Neural progenitor cell (in vitro differentiated cells): ENCODE measurements around the gene PRKCA. TPM values are rescaled to one million over a fixed set of nuclear protein-coding genes. Genes with fewer than 3 reads are reported as not detected.

Experiments
- DNase-seq: peaks from one replicate; pipeline ENCODE4 v3.0.0-alpha.2; 2016; ENCODE audit warnings: low spot score
- H2AFZ ChIP-seq: fragments of 200-600 bp; sonication (generic); replicated peaks from 2 replicates; pipeline ENCODE4 v1.6.1; 2016; ENCODE audit warnings: antibody characterized with exemption
- H3F3A ChIP-seq: fragments of 200-600 bp; sonication (generic); 2 replicates; pipeline ENCODE4 v1.6.1; 2016; ENCODE audit warnings: antibody characterized with exemption, low read depth
- H3K27ac ChIP-seq: fragments of 200-600 bp; sonication (generic); 2 replicates; pipeline ENCODE4 v1.5.1; 2016; ENCODE audit warnings: mild to moderate bottlenecking
- H3K27me3 ChIP-seq: fragments of 200-600 bp; sonication (generic); 2 replicates; pipeline ENCODE4 v1.6.1; 2016; ENCODE audit warnings: mild to moderate bottlenecking, moderate library complexity
- H3K36me3 ChIP-seq: fragments of 200-600 bp; sonication (generic); 2 replicates; pipeline ENCODE4 v1.5.1; 2016
- H3K4me1 ChIP-seq: fragments of 200-600 bp; sonication (generic); 2 replicates; pipeline ENCODE4 v1.6.1; 2016; ENCODE audit warnings: mixed run types
- H3K4me2 ChIP-seq: fragments of 200-600 bp; sonication (generic); 2 replicates; pipeline ENCODE4 v1.6.1; 2016
- H3K4me3 ChIP-seq: fragments of 200-600 bp; sonication (generic); 2 replicates; pipeline ENCODE4 v1.5.1; 2016
- H3K79me2 ChIP-seq: fragments of 200-600 bp; sonication (generic); 2 replicates; pipeline ENCODE4 v1.6.1; 2016; ENCODE audit warnings: low read depth
- H3K9ac ChIP-seq: fragments of 200-600 bp; sonication (generic); 2 replicates; pipeline ENCODE4 v1.6.1; 2016
- H3K9me3 ChIP-seq: fragments of 200-600 bp; sonication (generic); 2 replicates; pipeline ENCODE4 v1.5.1; 2016; ENCODE audit warnings: low read depth
- H4K20me1 ChIP-seq: fragments of 200-600 bp; sonication (generic); 2 replicates; pipeline ENCODE4 v1.6.1; 2016; ENCODE audit warnings: low read depth
- H3K27ac Mint-ChIP-seq: 3 replicates; pipeline ENCODE4 v1.8.0; 2021; ENCODE audit warnings: mixed read lengths
- H3K27me3 Mint-ChIP-seq: 2 replicates; pipeline ENCODE4 v1.8.0; 2022; ENCODE audit warnings: low read depth, mild to moderate bottlenecking, inconsistent platforms, moderate library complexity, mixed read lengths; ENCODE audit not compliant: insufficient read depth
- H3K36me3 Mint-ChIP-seq: 3 replicates; pipeline ENCODE4 v1.8.0; 2021; ENCODE audit warnings: mixed read lengths
- H3K4me1 Mint-ChIP-seq: 3 replicates; pipeline ENCODE4 v1.8.0; 2021; ENCODE audit warnings: mixed read lengths
- H3K4me3 Mint-ChIP-seq: 3 replicates; pipeline ENCODE4 v1.8.0; 2021; ENCODE audit warnings: mild to moderate bottlenecking, moderate library complexity, mixed read lengths
- H3K9me3 Mint-ChIP-seq: 3 replicates; pipeline ENCODE4 v1.8.0; 2020; ENCODE audit warnings: mixed read lengths
- EZH2 ChIP-seq: fragments of 200-600 bp; sonication (generic); IDR thresholded peaks from 2 replicates; pipeline ENCODE4 v1.6.1; 2017; ENCODE audit warnings: antibody characterized with exemption, mild to moderate bottlenecking, moderate library complexity
- EZH2phosphoT487 ChIP-seq: fragments of 200-600 bp; sonication (generic); IDR thresholded peaks from 2 replicates; pipeline ENCODE4 v1.6.1; 2017; ENCODE audit warnings: antibody characterized with exemption
- total RNA-seq: library from RNA; depleted of rRNA; stranded (reverse); fragments of >200 nt; gene quantifications from 2 replicates; pipeline ENCODE4 v1.2.3, GENCODE V29; 2015; ENCODE audit warnings: low replicate concordance
- TF ChIP-seq, protein P1 (sequence below): fragments of 200-600 bp; sonication (generic); IDR thresholded peaks from 2 replicates; pipeline ENCODE4 v1.5.1; 2017; ENCODE audit warnings: antibody characterized with exemption, mild to moderate bottlenecking

The PRKCA gene
- total RNA-seq, 1 donor from 2014 or later: 2.1 TPM

DNA sequence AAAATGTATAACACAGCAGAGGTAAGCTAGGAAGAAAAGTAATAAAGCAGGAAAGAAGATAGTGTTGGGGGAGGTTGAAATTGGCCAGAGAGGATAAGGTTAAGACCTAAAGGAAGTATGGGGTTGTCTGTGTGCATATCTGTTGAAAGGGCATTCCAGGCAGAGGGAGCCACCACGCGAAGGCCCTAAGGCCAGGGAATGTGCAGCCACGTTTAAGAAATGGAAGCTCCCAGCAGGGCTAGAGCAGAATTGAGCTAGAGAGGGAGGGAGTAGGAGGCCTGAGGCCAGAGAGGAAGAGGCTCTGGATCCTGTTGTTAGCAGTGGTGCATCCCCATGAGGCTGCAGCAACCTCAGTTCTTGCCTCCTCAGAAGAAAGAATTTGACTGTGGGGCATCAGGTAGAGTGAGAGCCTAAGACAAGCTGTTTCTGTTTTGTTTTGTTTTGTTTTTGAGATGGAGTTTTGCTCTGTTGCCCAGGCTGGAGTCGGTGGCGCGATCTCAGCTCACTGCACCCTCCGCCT lies 473.5 kb downstream of the PRKCA start:
- Histone ChIP-seq H3K4me3 (no peak overlapping the region), H2AFZ (no peak overlapping the region), H3K79me2 (no peaks in the 10 kb centered on the region), H3F3A (peaks cover 15% of the 10 kb centered on the region), H3K27me3 (no peaks in the 10 kb centered on the region), H3K36me3 (no peaks in the 10 kb centered on the region), H3K4me1 (peaks cover 25% of the 10 kb centered on the region), H3K27ac (no peak overlapping the region), H3K9ac (no peak overlapping the region), H3K4me2 (no peak overlapping the region), H3K9me3 (no peaks in the 10 kb centered on the region), H4K20me1 (no peaks in the 10 kb centered on the region)
- H3K4me3 Mint-ChIP-seq: no peak overlapping the region
- H3K36me3 Mint-ChIP-seq: no peaks in the 10 kb centered on the region
- peaks cover 40% of the 10 kb centered on the region for H3K4me1 Mint-ChIP-seq
- DNase-seq: no peak
- peak overlapping the region; percentile 2 for H3K27ac Mint-ChIP-seq
- no peaks in the 10 kb centered on the region for H3K27me3 Mint-ChIP-seq
- no peaks in the 10 kb centered on the region for H3K9me3 Mint-ChIP-seq
- TF ChIP-seq EZH2 (no peak), EZH2phosphoT487 (no peak)
- TF ChIP-seq, protein P1, sequence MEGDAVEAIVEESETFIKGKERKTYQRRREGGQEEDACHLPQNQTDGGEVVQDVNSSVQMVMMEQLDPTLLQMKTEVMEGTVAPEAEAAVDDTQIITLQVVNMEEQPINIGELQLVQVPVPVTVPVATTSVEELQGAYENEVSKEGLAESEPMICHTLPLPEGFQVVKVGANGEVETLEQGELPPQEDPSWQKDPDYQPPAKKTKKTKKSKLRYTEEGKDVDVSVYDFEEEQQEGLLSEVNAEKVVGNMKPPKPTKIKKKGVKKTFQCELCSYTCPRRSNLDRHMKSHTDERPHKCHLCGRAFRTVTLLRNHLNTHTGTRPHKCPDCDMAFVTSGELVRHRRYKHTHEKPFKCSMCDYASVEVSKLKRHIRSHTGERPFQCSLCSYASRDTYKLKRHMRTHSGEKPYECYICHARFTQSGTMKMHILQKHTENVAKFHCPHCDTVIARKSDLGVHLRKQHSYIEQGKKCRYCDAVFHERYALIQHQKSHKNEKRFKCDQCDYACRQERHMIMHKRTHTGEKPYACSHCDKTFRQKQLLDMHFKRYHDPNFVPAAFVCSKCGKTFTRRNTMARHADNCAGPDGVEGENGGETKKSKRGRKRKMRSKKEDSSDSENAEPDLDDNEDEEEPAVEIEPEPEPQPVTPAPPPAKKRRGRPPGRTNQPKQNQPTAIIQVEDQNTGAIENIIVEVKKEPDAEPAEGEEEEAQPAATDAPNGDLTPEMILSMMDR: no peak

DNA sequence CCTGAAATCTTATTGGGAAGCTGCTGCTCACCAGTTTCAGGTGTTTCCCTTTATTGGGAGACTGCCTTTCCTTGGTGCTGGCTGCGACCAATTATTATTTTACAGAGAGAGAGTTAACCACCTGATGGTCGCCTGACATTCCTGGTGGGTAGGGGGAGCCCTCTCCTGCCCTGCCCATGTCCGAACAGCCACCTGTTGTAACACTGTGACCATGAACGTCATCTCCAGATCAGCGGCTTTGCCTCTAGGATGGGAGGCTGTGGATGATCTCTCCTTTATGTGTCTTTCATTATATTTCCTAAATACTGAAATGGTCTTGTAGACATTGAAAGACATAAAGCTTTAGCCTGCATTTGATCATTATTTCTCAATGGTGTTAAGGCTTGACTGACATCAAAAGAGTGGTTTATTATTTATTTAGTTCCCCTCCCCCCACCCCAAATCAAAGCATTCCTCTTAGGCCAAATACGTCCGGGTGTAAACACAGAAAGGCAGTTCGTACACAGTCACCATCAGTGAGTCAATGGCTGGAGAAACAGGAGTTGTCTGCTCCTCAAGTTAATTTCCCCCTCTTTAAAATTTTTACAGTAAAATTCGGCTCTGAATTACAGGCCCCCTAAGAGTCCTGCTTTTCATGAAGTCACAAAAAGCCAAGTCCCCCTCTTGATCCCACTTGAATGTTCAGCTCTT lies 474.7 kb downstream of the PRKCA start:
- Mint-ChIP-seq H3K4me3 (no peak overlapping the region), H3K4me1 (peaks cover 40% of the 10 kb centered on the region), H3K9me3 (no peaks in the 10 kb centered on the region), H3K27me3 (no peaks in the 10 kb centered on the region), H3K36me3 (no peaks in the 10 kb centered on the region), H3K27ac (no peak overlapping the region)
- H3F3A ChIP-seq: peaks cover 15% of the 10 kb centered on the region
- no peak for DNase-seq
- peak overlapping the region; percentile 42 for H2AFZ ChIP-seq
- H3K4me3 ChIP-seq: no peak overlapping the region
- H3K4me1 ChIP-seq: peaks cover 25% of the 10 kb centered on the region
- H3K36me3 ChIP-seq: no peaks in the 10 kb centered on the region
- H3K79me2 ChIP-seq: no peaks in the 10 kb centered on the region
- no peak overlapping the region for H3K27ac ChIP-seq
- H3K9ac ChIP-seq: no peak overlapping the region
- no peak overlapping the region for H3K4me2 ChIP-seq
- H3K27me3 ChIP-seq: no peaks in the 10 kb centered on the region
- TF ChIP-seq, protein P1: no peak
- TF ChIP-seq EZH2phosphoT487 (no peak), EZH2 (no peak)
- no peaks in the 10 kb centered on the region for H4K20me1 ChIP-seq
- H3K9me3 ChIP-seq: no peaks in the 10 kb centered on the region

DNA sequence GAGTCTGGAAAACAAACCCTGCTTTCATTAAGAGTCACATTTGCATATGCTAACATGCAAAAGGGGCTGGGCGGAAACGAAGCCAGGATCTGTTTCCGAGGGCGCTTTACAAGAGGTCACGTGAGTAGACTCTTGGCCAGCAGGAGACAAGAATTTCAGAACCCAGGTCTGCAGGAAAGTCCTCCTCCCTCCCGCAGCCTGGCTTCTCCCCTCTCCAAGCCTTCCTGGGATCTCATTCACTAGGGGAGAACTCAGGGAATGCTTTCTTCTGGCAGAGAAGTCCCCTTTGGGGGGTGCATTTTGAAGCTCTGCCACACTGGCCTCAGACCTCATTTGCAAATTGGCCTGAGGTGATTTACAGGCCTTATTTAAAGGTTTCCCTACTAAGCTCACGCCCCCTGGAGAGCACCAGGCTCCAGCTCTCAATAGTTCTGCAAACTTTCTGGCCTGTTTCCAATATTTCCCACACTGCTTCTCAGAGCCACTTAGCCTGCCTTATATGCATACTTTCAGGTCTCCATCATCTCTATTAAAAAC lies 475.3 kb downstream of the PRKCA start:
- DNase-seq: peak; percentile 37
- no peaks in the 10 kb centered on the region for H3K27me3 Mint-ChIP-seq
- Histone ChIP-seq H3K4me1 (peaks cover 25% of the 10 kb centered on the region), H3K27ac (no peak overlapping the region), H3K9me3 (no peaks in the 10 kb centered on the region), H3K9ac (no peak overlapping the region), H3K36me3 (no peaks in the 10 kb centered on the region), H2AFZ (peak overlapping the region; percentile 42), H3F3A (peaks cover 15% of the 10 kb centered on the region), H3K79me2 (no peaks in the 10 kb centered on the region), H4K20me1 (no peaks in the 10 kb centered on the region), H3K4me2 (no peak overlapping the region), H3K27me3 (no peaks in the 10 kb centered on the region), H3K4me3 (no peak overlapping the region)
- no peaks in the 10 kb centered on the region for H3K36me3 Mint-ChIP-seq
- H3K9me3 Mint-ChIP-seq: no peaks in the 10 kb centered on the region
- no peak overlapping the region for H3K27ac Mint-ChIP-seq
- peaks cover 44% of the 10 kb centered on the region for H3K4me1 Mint-ChIP-seq
- no peak overlapping the region for H3K4me3 Mint-ChIP-seq
- TF ChIP-seq EZH2phosphoT487: no peak
- TF ChIP-seq, protein P1: no peak
- no peak for TF ChIP-seq EZH2
